GM12872 (cell line): ENCODE results near the gene LRTM2.

Source experiments
- TF ChIP-seq, protein P1 (sequence below): IDR thresholded peaks from 3 replicates; pipeline ENCODE4 v1.5.1; 2011; ENCODE audit warnings: low read depth, mild to moderate bottlenecking, low read length, moderate library complexity; ENCODE audit not compliant: insufficient read depth

The LRTM2 gene

DNA sequence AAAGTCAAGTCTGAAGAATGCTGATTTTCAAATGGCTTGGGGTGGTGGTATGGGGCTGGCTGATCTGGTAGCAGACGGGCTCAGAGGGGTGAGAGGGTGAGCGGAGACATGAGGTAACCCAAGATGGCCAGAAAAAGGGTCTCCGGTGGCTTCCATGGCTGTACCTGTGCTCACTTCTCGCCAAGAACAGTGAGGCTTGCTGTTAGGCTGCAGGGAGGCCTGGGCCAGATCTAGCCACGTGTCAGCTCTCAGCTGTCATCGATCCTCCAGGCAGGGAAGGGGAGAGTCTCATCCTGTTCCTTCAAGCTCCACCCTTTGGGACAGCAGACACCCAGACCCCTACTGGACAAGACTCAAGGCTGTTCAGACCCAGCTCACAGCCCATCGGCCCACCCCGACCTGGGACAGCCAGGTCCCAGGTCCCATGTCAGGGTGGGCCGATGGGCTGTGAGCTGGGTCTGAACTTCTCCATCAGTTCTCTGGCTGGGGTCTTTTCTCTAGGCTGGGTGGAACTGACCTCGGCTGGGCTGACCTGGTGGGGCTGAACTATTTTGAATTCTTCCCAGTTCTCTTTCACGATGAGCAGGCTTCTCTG lies 9.0 kb downstream of the LRTM2 start:
- TF ChIP-seq, protein P1, sequence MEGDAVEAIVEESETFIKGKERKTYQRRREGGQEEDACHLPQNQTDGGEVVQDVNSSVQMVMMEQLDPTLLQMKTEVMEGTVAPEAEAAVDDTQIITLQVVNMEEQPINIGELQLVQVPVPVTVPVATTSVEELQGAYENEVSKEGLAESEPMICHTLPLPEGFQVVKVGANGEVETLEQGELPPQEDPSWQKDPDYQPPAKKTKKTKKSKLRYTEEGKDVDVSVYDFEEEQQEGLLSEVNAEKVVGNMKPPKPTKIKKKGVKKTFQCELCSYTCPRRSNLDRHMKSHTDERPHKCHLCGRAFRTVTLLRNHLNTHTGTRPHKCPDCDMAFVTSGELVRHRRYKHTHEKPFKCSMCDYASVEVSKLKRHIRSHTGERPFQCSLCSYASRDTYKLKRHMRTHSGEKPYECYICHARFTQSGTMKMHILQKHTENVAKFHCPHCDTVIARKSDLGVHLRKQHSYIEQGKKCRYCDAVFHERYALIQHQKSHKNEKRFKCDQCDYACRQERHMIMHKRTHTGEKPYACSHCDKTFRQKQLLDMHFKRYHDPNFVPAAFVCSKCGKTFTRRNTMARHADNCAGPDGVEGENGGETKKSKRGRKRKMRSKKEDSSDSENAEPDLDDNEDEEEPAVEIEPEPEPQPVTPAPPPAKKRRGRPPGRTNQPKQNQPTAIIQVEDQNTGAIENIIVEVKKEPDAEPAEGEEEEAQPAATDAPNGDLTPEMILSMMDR, result no peak

DNA sequence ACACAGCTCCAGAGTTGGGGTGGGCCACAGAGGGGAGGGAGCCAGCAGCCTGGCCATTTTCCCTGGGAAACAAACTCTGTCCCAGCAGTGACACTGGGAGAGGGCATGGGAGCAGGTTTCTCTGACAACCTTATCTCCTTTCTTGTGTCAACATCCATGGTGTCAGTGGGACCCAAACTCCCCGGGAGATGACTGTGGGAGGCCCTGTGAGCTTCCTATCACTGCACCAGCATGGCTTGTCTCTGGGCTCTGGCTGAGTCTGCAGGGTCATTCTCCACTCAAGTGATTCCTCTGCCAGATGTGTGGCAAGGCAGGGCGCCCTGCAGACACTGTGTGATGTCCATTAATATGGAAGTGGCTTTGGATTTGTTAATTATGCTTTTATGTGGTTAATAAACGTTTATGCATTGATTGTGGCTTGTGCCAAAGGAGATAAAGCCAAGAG lies 10.1 kb downstream of the LRTM2 start:
- TF ChIP-seq, protein P1, result no peak

DNA sequence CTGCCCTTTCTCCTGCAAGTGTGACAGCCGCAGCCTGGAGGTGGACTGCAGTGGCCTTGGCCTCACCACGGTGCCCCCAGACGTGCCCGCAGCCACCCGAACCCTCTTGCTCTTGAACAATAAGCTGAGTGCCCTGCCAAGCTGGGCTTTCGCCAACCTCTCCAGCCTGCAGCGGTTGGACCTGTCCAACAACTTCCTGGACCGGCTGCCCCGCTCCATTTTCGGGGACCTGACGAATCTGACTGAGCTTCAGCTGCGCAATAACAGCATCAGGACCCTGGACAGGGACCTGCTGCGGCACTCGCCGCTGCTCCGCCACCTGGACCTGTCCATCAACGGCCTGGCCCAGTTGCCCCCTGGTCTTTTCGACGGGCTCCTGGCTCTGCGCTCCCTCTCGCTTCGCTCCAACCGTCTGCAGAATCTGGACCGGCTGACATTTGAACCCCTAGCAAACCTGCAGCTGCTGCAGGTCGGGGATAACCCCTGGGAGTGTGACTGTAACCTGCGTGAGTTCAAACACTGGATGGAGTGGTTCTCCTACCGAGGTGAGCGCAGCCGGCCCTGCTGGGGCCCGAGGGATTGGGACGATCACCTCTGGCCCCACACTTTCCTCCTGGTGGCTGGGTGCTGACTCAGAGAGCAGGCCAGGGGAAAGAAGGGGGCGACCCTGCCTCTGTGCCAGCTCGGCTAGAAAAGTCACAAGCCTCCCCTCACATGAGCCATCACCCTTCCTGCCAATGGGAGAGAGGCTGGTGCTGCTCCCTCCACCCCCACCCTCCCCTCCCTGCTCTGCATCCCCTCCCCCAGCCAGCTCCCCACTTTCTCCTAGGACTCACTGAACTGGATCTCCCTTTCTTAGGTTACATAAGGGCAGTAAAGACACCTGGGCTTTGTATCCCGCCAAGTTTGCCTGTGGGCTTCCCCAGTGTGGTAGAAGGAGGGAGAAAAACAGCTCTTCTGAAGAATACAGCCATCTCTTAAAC lies 10.9 kb downstream of the LRTM2 start:
- TF ChIP-seq, protein P1, result no peak

DNA sequence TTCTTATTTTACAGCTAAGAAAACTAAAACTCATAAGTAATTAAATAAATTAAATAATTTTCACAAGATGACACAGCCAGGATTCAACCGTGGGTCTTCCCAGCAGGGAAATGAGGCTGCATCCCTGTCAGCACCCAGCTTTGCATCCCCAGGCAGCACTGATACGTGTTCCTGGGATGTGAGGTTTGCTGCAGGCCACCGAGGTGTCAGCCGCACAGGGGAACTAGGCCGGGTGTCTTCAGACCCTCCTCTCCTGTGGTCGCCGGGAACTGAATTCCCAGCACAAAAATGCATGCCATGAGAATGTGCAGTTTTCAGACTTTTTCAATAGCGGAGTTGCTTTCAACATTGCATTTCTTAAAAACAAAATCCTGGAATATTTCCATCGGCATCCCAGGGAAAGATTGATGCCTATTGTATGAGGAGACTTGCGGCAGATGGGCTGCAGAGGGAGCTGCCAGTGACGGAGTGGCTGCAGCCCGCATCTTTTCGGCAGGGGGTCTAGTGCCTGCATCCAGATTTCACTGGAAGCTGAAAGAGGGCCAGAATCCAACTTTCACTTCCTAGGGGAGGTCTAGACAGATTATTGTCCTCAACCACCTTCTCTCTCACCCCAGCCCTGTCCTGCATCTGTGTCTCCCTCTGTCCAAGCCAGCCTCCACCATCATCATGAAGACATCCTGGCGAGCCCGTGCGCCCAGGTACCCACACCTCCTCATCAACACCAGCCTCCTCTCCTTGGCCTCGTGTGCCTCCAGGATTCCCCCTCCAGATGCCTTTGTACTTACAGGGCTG lies 12.6 kb downstream of the LRTM2 start:
- TF ChIP-seq, protein P1, result no peak

DNA sequence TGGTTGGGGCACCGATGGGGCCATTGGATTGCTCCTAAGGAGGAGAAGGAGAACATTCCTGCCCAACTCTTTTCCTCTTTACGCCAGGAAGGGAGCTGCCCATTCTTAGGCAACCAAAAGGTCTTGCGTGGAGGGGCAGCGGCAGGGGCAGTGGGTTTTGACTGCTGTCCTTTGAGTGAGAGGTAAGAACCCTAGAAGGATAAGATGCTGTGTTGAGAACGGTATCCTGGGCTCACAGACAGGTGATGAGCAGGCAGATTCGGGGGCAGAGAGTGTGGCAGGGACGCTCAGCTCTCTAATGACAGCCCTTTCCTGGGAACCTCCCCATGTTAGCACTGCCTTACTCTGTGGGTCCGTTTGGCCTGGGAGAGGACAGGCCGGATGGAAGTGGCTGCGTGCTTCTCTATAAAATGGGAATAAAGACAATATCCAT lies 13.2 kb downstream of the LRTM2 start:
- TF ChIP-seq, protein P1, result no peak

DNA sequence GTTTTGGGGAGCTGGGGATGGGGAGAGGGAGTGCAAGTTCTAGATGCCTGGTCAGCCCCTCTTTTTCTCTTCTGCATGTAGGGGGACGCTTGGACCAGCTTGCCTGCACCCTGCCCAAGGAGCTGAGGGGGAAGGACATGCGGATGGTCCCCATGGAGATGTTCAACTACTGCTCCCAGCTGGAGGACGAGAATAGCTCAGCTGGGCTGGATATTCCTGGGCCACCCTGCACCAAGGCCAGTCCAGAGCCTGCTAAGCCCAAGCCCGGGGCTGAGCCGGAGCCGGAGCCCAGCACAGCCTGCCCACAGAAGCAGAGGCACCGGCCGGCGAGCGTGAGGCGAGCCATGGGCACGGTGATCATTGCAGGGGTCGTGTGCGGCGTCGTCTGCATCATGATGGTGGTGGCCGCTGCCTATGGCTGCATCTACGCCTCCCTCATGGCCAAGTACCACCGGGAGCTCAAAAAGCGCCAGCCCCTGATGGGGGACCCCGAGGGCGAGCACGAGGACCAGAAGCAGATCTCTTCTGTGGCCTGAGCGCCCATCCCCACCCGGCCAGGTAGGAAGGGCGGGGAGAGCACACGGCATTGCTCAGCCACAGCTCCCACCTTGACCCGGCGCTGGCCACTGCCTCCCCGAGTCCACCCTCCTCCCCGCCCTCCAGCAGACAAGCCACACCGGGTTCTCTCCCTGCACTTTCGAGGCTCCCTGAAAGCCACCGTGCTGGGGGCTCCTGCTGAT lies 14.0 kb downstream of the LRTM2 start:
- TF ChIP-seq, protein P1, result no peak
